Kidney epithelial cell (primary cell): ENCODE results near the gene MAD1L1. TPM values are rescaled to one million over a fixed set of nuclear protein-coding genes. Genes with fewer than 3 reads are reported as not detected.

Experiments used
- DNase-seq: peaks from one replicate; pipeline ENCODE4 v3.0.0-alpha.2; 2010; ENCODE audit warnings: low read depth
- H3K27me3 ChIP-seq: 2 replicates; pipeline ENCODE4 v1.6.0; 2011; ENCODE audit warnings: low read length; ENCODE audit not compliant: control insufficient read depth, insufficient read depth
- H3K36me3 ChIP-seq: 2 replicates; pipeline ENCODE4 v1.5.1; 2011; ENCODE audit warnings: low read length; ENCODE audit not compliant: control insufficient read depth, insufficient read depth
- H3K4me3 ChIP-seq: 2 replicates; pipeline ENCODE4 v1.5.1; 2011; ENCODE audit warnings: low read depth, mild to moderate bottlenecking, control low read depth, low read length
- total RNA-seq: library from RNA; depleted of rRNA; stranded (reverse); fragments of >200 nt; gene quantifications from 2 replicates; pipeline ENCODE4 v1.2.3, GENCODE V29; 2015
- TF ChIP-seq, protein P1 (sequence below): IDR thresholded peaks from 2 replicates; pipeline ENCODE4 v1.5.1; 2011; ENCODE audit warnings: mild to moderate bottlenecking, moderate library complexity, low read length, control low read depth, inconsistent platforms; ENCODE audit not compliant: insufficient read depth, poor library complexity, severe bottlenecking

Gene MAD1L1
- total RNA-seq, 1 donor from 2014 or later, result 61.2 TPM

- no peak for DNase-seq
- no peak overlapping the region for H3K4me3 ChIP-seq
- TF ChIP-seq, protein P1, sequence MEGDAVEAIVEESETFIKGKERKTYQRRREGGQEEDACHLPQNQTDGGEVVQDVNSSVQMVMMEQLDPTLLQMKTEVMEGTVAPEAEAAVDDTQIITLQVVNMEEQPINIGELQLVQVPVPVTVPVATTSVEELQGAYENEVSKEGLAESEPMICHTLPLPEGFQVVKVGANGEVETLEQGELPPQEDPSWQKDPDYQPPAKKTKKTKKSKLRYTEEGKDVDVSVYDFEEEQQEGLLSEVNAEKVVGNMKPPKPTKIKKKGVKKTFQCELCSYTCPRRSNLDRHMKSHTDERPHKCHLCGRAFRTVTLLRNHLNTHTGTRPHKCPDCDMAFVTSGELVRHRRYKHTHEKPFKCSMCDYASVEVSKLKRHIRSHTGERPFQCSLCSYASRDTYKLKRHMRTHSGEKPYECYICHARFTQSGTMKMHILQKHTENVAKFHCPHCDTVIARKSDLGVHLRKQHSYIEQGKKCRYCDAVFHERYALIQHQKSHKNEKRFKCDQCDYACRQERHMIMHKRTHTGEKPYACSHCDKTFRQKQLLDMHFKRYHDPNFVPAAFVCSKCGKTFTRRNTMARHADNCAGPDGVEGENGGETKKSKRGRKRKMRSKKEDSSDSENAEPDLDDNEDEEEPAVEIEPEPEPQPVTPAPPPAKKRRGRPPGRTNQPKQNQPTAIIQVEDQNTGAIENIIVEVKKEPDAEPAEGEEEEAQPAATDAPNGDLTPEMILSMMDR, result no peak
- H3K27me3 ChIP-seq, result no peaks in the 10 kb centered on the region
- H3K36me3 ChIP-seq, result no peaks in the 10 kb centered on the region
Measured at GRCh38 chr7:2041496-2042367, 191.0 kb downstream of the MAD1L1 start.

DNA sequence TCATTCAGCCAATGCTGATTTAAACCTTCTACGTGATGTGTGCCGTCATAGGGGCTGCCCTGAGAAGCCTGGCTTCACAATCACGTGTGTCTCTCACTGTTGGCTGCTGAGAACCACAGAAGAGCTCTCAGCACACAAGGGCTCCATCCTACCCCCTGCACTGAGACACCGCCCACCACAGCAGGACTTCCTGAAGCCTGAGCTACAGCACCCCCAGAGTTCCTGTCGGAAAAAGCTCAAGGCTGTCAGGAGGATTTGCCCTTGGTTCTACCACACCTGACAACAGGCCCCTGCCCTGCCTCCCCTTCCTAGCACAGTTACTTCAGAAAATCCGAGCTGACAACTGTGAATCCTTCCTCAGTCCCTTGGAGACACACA is 191.9 kb downstream of the MAD1L1 start:
- TF ChIP-seq, protein P1, result no peak
- no peak for DNase-seq

GRCh38 chr7:2040201-2040892 is 192.4 kb downstream of the MAD1L1 start:
- Histone ChIP-seq H3K36me3 (no peaks in the 10 kb centered on the region), H3K27me3 (no peaks in the 10 kb centered on the region), H3K4me3 (no peak overlapping the region)
- no peak for DNase-seq
- TF ChIP-seq, protein P1, result no peak

More for the DNA sequence above, 191.9 kb downstream of the MAD1L1 start:
- Histone ChIP-seq H3K27me3 (no peaks in the 10 kb centered on the region), H3K4me3 (no peak overlapping the region), H3K36me3 (no peaks in the 10 kb centered on the region)

GRCh38 chr7:2038931-2039728 is 193.6 kb downstream of the MAD1L1 start:
- TF ChIP-seq, protein P1, result no peak
- no peaks in the 10 kb centered on the region for H3K27me3 ChIP-seq
- no peak for DNase-seq
- no peak overlapping the region for H3K4me3 ChIP-seq
- no peaks in the 10 kb centered on the region for H3K36me3 ChIP-seq

DNA sequence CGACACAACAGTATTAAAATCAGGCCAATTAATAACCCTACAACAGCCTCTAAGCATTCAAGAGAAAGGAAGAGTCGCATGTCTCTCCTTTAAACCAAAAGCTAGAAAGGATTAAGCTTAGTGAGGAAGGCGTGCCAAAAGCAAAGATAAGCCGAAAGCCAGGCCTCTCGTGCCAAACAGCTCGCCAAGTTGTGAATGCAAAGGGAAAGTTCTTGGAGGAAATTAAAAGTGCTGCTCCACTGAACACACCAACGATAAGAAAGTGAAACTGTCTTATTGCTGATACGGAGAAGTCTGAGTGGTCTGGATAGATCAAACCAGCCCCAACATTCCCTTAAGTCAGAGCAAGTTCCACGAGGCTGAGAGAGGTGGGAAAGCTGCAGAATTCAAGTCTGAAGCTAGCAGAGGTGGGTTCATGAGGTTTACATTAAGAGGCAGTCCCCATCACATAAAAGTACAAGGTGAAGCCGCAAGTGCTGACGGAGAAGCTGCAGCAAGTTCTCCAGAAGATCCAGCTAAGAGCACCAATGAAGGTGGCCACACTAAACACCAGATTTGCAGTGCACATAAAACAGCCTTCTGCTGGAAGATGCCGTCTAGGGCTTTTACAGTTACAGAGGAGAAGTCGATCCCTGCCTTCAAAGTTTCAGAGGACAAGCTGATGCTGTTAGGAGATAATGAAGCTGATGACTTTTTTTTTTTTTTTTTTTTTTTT is 194.8 kb downstream of the MAD1L1 start:
- DNase-seq, result no peak
- H3K36me3 ChIP-seq, result no peaks in the 10 kb centered on the region
- H3K27me3 ChIP-seq, result no peaks in the 10 kb centered on the region
- TF ChIP-seq, protein P1, result no peak
- H3K4me3 ChIP-seq, result no peak overlapping the region
